ENCODE data around the gene TBX3.
A peak's percentile ranks its signal among the peaks of the same experiment; 100 is the strongest.

The TBX3 gene

GRCh38 chr12:114666746-114667668 lies 17.0 kb downstream of the TBX3 start:
- no peak for DNase-seq

- no peak for DNase-seq
Measured at GRCh38 chr12:114665411-114666260, 18.3 kb downstream of the TBX3 start.

- no peak for DNase-seq
Measured at GRCh38 chr12:114664651-114665320, 19.2 kb downstream of the TBX3 start.

- peak; percentile 30 for DNase-seq
Measured at GRCh38 chr12:114662512-114663177, 21.3 kb downstream of the TBX3 start.

- no peak for DNase-seq
Measured at GRCh38 chr12:114661245-114661644, 22.7 kb downstream of the TBX3 start.

GRCh38 chr12:114659084-114659483 lies 24.9 kb downstream of the TBX3 start:
- no peak for DNase-seq

GRCh38 chr12:114658002-114658441 lies 26.0 kb downstream of the TBX3 start:
- DNase-seq: no peak

- DNase-seq: no peak
Measured at GRCh38 chr12:114657597-114657920, 26.4 kb downstream of the TBX3 start.

GRCh38 chr12:114656906-114657596 lies 26.9 kb downstream of the TBX3 start:
- DNase-seq: no peak

- DNase-seq: no peak
Measured at GRCh38 chr12:114655934-114656749, 27.8 kb downstream of the TBX3 start.

- no peak for DNase-seq
Measured at GRCh38 chr12:114649585-114649984, 34.4 kb downstream of the TBX3 start.

- DNase-seq: no peak
Measured at GRCh38 chr12:114648711-114649110, 35.3 kb downstream of the TBX3 start.

GRCh38 chr12:114638790-114639435 lies 45.1 kb downstream of the TBX3 start:
- no peak for DNase-seq

GRCh38 chr12:114636723-114637480 lies 47.1 kb downstream of the TBX3 start:
- no peak for DNase-seq

- no peak for DNase-seq
Measured at GRCh38 chr12:114631242-114631641, 52.7 kb downstream of the TBX3 start.

GRCh38 chr12:114628199-114628598 lies 55.8 kb downstream of the TBX3 start:
- DNase-seq: no peak

- no peak for DNase-seq
Measured at GRCh38 chr12:114627393-114627792, 56.6 kb downstream of the TBX3 start.

GRCh38 chr12:114625294-114625851 lies 58.6 kb downstream of the TBX3 start:
- peak; percentile 12 for DNase-seq

- no peak for DNase-seq
Measured at GRCh38 chr12:114623737-114624136, 60.2 kb downstream of the TBX3 start.
